Endothelial cell of umbilical vein (primary cell): ENCODE results near the gene KCNH8. TPM values are rescaled to one million over a fixed set of nuclear protein-coding genes. Genes with fewer than 3 reads are reported as not detected.

Source experiments
- BruUV-seq: library from RNA; stranded (reverse); fragments of 400-500 nt; replicated peaks from 2 replicates; lab custom pipeline; 2021; lab: Mats Ljungman, UMichigan
- CTCF ChIA-PET: fragments of 300-600, 350-600 bp; sonication (Branson Sonifier 250); formaldehyde crosslinking; loops from one replicate; lab custom pipeline; 2021; ENCODE audit warnings: antibody characterized with exemption, inconsistent platforms; lab: Charles Lee
- POLR2A ChIA-PET: fragments of 300-600, 350-600 bp; sonication (Branson Sonifier 250); formaldehyde crosslinking; loops from one replicate; lab custom pipeline; 2021; ENCODE audit warnings: antibody characterized with exemption, inconsistent platforms; lab: Charles Lee
- DNase-seq: peaks from one replicate; pipeline ENCODE4 v3.0.0-alpha.2; 2011; ENCODE audit warnings: low read depth, low spot score
- FAIRE-seq: peaks from 2 replicates; lab custom pipeline; 2011; peaks lifted over from hg19 to GRCh38; lab: Jason Lieb, UNC
- H2AFZ ChIP-seq: 2 replicates; pipeline ENCODE4 v1.6.0; 2012; ENCODE audit warnings: low read depth, low read length, control low read depth, inconsistent platforms
- H3K27ac ChIP-seq: 2 replicates; pipeline ENCODE4 v1.5.1; 2011; ENCODE audit warnings: low read depth, mild to moderate bottlenecking, control low read depth, low read length, moderate library complexity; ENCODE audit not compliant: insufficient read depth
- H3K27me3 ChIP-seq, 2 experiments: 2 replicates each; pipeline versions ENCODE4 v1.6.0 to v1.6.1; 2011; ENCODE audit warnings: low read length in 2 of 2, mixed read lengths in 1 of 2; ENCODE audit not compliant: control insufficient read depth in 2 of 2, insufficient read depth in 2 of 2
- H3K36me3 ChIP-seq, 2 experiments: 2 replicates in 1 of 2; 3 replicates in 1 of 2; pipeline ENCODE4 v1.5.1; 2011; ENCODE audit warnings: low read length in 2 of 2, mild to moderate bottlenecking in 1 of 2, moderate library complexity in 1 of 2; ENCODE audit not compliant: control insufficient read depth in 2 of 2, insufficient read depth in 2 of 2; ENCODE audit errors: extremely low read depth in 1 of 2
- H3K4me1 ChIP-seq: 3 replicates; pipeline ENCODE4 v1.5.1; 2011; ENCODE audit warnings: mild to moderate bottlenecking, low read length; ENCODE audit not compliant: control insufficient read depth, insufficient read depth; ENCODE audit errors: extremely low read depth
- H3K4me2 ChIP-seq: 2 replicates; pipeline ENCODE4 v1.6.1; 2011; ENCODE audit warnings: low read length, control low read depth, mixed read lengths; ENCODE audit not compliant: insufficient read depth
- H3K4me3 ChIP-seq, 3 experiments: fragments of 200-600 bp in 1 of 3; sonication (generic), shearing (Covaris generic) in 1 of 3; replicated peaks in 1 of 3; 2 replicates each; pipeline ENCODE4 v1.5.1; 2011 to 2016; ENCODE audit warnings: control low read depth in 3 of 3, low read length in 3 of 3, mild to moderate bottlenecking in 2 of 3, inconsistent platforms in 1 of 3, low read depth in 1 of 3, moderate library complexity in 1 of 3; ENCODE audit not compliant: insufficient read depth in 1 of 3
- H3K79me2 ChIP-seq: 2 replicates; pipeline ENCODE4 v1.6.0; 2012; ENCODE audit warnings: low read length, inconsistent platforms; ENCODE audit not compliant: control insufficient read depth, insufficient read depth
- H3K9ac ChIP-seq: replicated peaks from 2 replicates; pipeline ENCODE3; 2011; ENCODE audit warnings: low read length, control low read depth; ENCODE audit not compliant: insufficient read depth; ENCODE audit errors: extremely low read depth
- H3K9me1 ChIP-seq: replicated peaks from 3 replicates; pipeline ENCODE4 v1.6.0; 2011; ENCODE audit warnings: mild to moderate bottlenecking, low read length; ENCODE audit not compliant: control insufficient read depth, insufficient read depth; ENCODE audit errors: extremely low read depth
- H3K9me3 ChIP-seq: replicated peaks from 2 replicates; pipeline ENCODE4 v1.5.1; 2012; ENCODE audit warnings: low read length, inconsistent platforms; ENCODE audit not compliant: control insufficient read depth, insufficient read depth
- H4K20me1 ChIP-seq: replicated peaks from 2 replicates; pipeline ENCODE3; 2011; ENCODE audit warnings: mild to moderate bottlenecking, low read length; ENCODE audit not compliant: control insufficient read depth, insufficient read depth; ENCODE audit errors: extremely low read depth
- CTCF ChIP-seq, 2 donors: IDR thresholded peaks; 1 replicate in 1 of 2; 2 replicates in 1 of 2; pipeline ENCODE4 v1.5.1; 2011; ENCODE audit warnings: low read length in 2 of 2, mild to moderate bottlenecking in 2 of 2, moderate library complexity in 2 of 2, control low read depth in 1 of 2, inconsistent platforms in 1 of 2, low read depth in 1 of 2; ENCODE audit not compliant: insufficient read depth in 1 of 2; ENCODE audit errors: extremely low read depth in 1 of 2
- EZH2 ChIP-seq: IDR thresholded peaks from 2 replicates; pipeline ENCODE4 v1.6.1; 2012; ENCODE audit warnings: borderline replicate concordance, low read depth, mild to moderate bottlenecking, moderate library complexity, low read length, inconsistent platforms; ENCODE audit not compliant: severe bottlenecking
- FOS ChIP-seq: IDR thresholded peaks from 2 replicates; pipeline ENCODE4 v1.6.1; 2011; ENCODE audit warnings: mild to moderate bottlenecking, low read length, moderate library complexity, borderline replicate concordance; ENCODE audit not compliant: insufficient read depth
- GATA2 ChIP-seq: IDR thresholded peaks from 2 replicates; pipeline ENCODE4 v1.7.0; 2011; ENCODE audit warnings: low read depth, mild to moderate bottlenecking, moderate library complexity, mixed read lengths, low read length; ENCODE audit not compliant: insufficient read length, insufficient read depth
- JUN ChIP-seq: IDR thresholded peaks from 2 replicates; pipeline ENCODE4 v1.6.1; 2011; ENCODE audit warnings: borderline replicate concordance, low read depth; ENCODE audit not compliant: insufficient read length, insufficient read depth
- MAX ChIP-seq: IDR thresholded peaks from 2 replicates; pipeline ENCODE4 v1.6.1; 2011; ENCODE audit not compliant: insufficient read depth, insufficient read length
- MYC ChIP-seq: IDR thresholded peaks from one replicate; pipeline ENCODE4 v1.6.1; 2011; ENCODE audit warnings: mild to moderate bottlenecking, low read depth, low read length
- POLR2A ChIP-seq: IDR thresholded peaks from 2 replicates; pipeline ENCODE4 v1.6.1; 2012; ENCODE audit warnings: low read depth, mild to moderate bottlenecking, control low read depth, low read length
- POLR2AphosphoS5 ChIP-seq: IDR thresholded peaks from 2 replicates; pipeline ENCODE4 v1.6.1; 2012; ENCODE audit warnings: low read depth, mild to moderate bottlenecking, control low read depth, low read length, moderate library complexity; ENCODE audit not compliant: insufficient read depth
- dilution Hi-C: fragments of 300-500 bp; cut with MboI; formaldehyde crosslinking; loops from one replicate; pipeline ENCODE4 v1.15.0; 2019; ENCODE audit warnings: low sequenced_read_pairs; ENCODE audit not compliant: extremely low pct_ligation_motif_present
- intact Hi-C: fragments of 100-400 bp; cut with micrococcal nuclease; formaldehyde crosslinking; loops from one replicate; pipeline ENCODE4 v1.10.0; 2022
- polyA plus RNA-seq, 4 experiments: library from polyadenylated mRNA; depleted of rRNA in 3 of 4; stranded (reverse) in 3 of 4; unstranded in 1 of 4; fragments of >200 nt; gene quantifications; 2 replicates each; pipeline versions ENCODE4 v1.2.1 to v1.2.3, GENCODE V29; 2011 to 2012; ENCODE audit warnings: missing spikeins in 1 of 4
- total RNA-seq: library from RNA; stranded (reverse); gene quantifications from 2 replicates; pipeline ENCODE4 v1.2.3, GENCODE V29; 2021

Gene KCNH8
- total and polyA plus RNA-seq, 2 donors (not counting 3 experiments of a cell fraction or from before 2014, with no cell fraction given): not detected

- POLR2A ChIA-PET: no interaction called here
- CTCF ChIA-PET: no interaction called here
- Histone ChIP-seq H3K9me1 (no peaks in the 10 kb centered on the region), H3K79me2 (no peaks in the 10 kb centered on the region), H3K27ac (no peak overlapping the region), H3K27me3 (no peaks in the 10 kb centered on the region), H3K36me3 (no peaks in the 10 kb centered on the region), H3K4me1 (no peaks in the 10 kb centered on the region), H3K4me3 (no peak overlapping the region), H3K4me2 (no peak overlapping the region), H3K9me3 (peaks cover 3% of the 10 kb centered on the region), H2AFZ (no peak overlapping the region), H4K20me1 (no peaks in the 10 kb centered on the region), H3K9ac (no peak overlapping the region)
- dilution Hi-C loops (no loop called here), intact Hi-C loops (no loop called here)
- DNase-seq: no peak
- TF ChIP-seq GATA2: no peak
- TF ChIP-seq CTCF (IDR thresholded peaks at IDR 0.05; ENCODE audit: extremely low read depth in 1 of 2, insufficient read depth in 1 of 2, low read depth in 1 of 2, low read length in 2 of 2): no peak
- no peak for TF ChIP-seq MAX
- no peak for TF ChIP-seq EZH2
- no peak for TF ChIP-seq POLR2AphosphoS5
- TF ChIP-seq JUN: no peak
- no peak for TF ChIP-seq POLR2A
- TF ChIP-seq FOS: no peak
- TF ChIP-seq MYC: no peak
- no TSS peak for BruUV-seq
- no peak for FAIRE-seq
These were observed 102.8 kb downstream of the KCNH8 start for GRCh38 chr3:19250959-19251610.
